Measurements from ENCODE around the gene ANTKMT. TPM values are rescaled to one million over a fixed set of nuclear protein-coding genes. Genes with fewer than 3 reads are reported as not detected.

ANTKMT gene
- total and polyA plus RNA-seq, 4 donors, result 14.0 to 29.7 (median 19.7) TPM

- Histone ChIP-seq H3K27ac (ENCODE audit: low read depth in 1 of 2, low read length in 2 of 2) (no peak overlapping the region), H3K9ac (ENCODE audit: low read depth in 1 of 2, low read length in 2 of 2) (no peak overlapping the region), H3K9me3 (ENCODE audit: control insufficient read depth in 4 of 4, low read length in 3 of 4) (no peaks in the 10 kb centered on the region), H3K4me1 (ENCODE audit: control insufficient read depth in 4 of 4, insufficient read depth in 4 of 4, low read length in 3 of 4) (peaks cover 0 to 1% (median under 1%) of the 10 kb centered on the region in 4 donors), H3K36me3 (ENCODE audit: control insufficient read depth in 4 of 4, insufficient read depth in 3 of 4, low read depth in 1 of 4, low read length in 3 of 4) (peaks cover 12 to 56% (median 14%) of the 10 kb centered on the region in 4 donors), H3K27me3 (ENCODE audit: control insufficient read depth in 4 of 4, insufficient read depth in 4 of 4, low read length in 3 of 4) (no peaks in the 10 kb centered on the region), H3K4me3 (ENCODE audit: low read depth in 1 of 3, low read length in 3 of 3) (no peak overlapping the region)
- 91% methylated on average over 34 of the region's 34 CpGs for WGBS
- TF ChIP-seq YY1 (IDR thresholded peaks at IDR 0.05), result no peak
- DNase-seq (ENCODE audit: low spot score), result no peak
These were observed 12.6 kb downstream of the ANTKMT start for GRCh38 chr16:733382-734207.

GRCh38 chr16:734208-734980 lies 13.4 kb downstream of the ANTKMT start:
- Histone ChIP-seq H3K9me3 (ENCODE audit: control insufficient read depth in 4 of 4, low read length in 3 of 4) (no peaks in the 10 kb centered on the region), H3K27me3 (ENCODE audit: control insufficient read depth in 4 of 4, insufficient read depth in 4 of 4, low read length in 3 of 4) (no peaks in the 10 kb centered on the region), H3K4me1 (ENCODE audit: control insufficient read depth in 4 of 4, insufficient read depth in 4 of 4, low read length in 3 of 4) (peaks cover 0 to 2% (median under 1%) of the 10 kb centered on the region in 4 donors), H3K9ac (ENCODE audit: low read depth in 1 of 2, low read length in 2 of 2) (no peak overlapping the region), H3K27ac (ENCODE audit: low read depth in 1 of 2, low read length in 2 of 2) (no peak overlapping the region), H3K36me3 (ENCODE audit: control insufficient read depth in 4 of 4, insufficient read depth in 3 of 4, low read depth in 1 of 4, low read length in 3 of 4) (peaks cover 12 to 56% (median 14%) of the 10 kb centered on the region in 4 donors), H3K4me3 (ENCODE audit: low read depth in 1 of 3, low read length in 3 of 3) (no peak overlapping the region)
- no peak for TF ChIP-seq SP1 (IDR thresholded peaks at IDR 0.05)
- TF ChIP-seq JUND (IDR thresholded peaks at IDR 0.05), result no peak
- WGBS, result 97% methylated on average over 49 of the region's 49 CpGs
- no peak for DNase-seq (ENCODE audit: low spot score)

GRCh38 chr16:734981-735881 lies 14.3 kb downstream of the ANTKMT start:
- peaks cover 12 to 55% (median 14%) of the 10 kb centered on the region in 4 donors for H3K36me3 ChIP-seq (ENCODE audit: control insufficient read depth in 4 of 4, insufficient read depth in 3 of 4, low read depth in 1 of 4, low read length in 3 of 4)
- peaks cover 6 to 10% (median 9%) of the 10 kb centered on the region in 4 donors for H3K4me1 ChIP-seq (ENCODE audit: control insufficient read depth in 4 of 4, insufficient read depth in 4 of 4, low read length in 3 of 4)
- DNase-seq (ENCODE audit: low spot score), result no peak
- 95% methylated on average over 25 of the region's 25 CpGs for WGBS
- H3K9me3 ChIP-seq (ENCODE audit: control insufficient read depth in 4 of 4, low read length in 3 of 4), result no peaks in the 10 kb centered on the region
- no peaks in the 10 kb centered on the region for H3K27me3 ChIP-seq (ENCODE audit: control insufficient read depth in 4 of 4, insufficient read depth in 4 of 4, low read length in 3 of 4)
- no peak overlapping the region for H3K4me3 ChIP-seq (ENCODE audit: low read depth in 1 of 3, low read length in 3 of 3)
- H3K27ac ChIP-seq (ENCODE audit: low read depth in 1 of 2, low read length in 2 of 2), result no peak overlapping the region
- no peak overlapping the region for H3K9ac ChIP-seq (ENCODE audit: low read depth in 1 of 2, low read length in 2 of 2)
- no peak for TF ChIP-seq REST (IDR thresholded peaks at IDR 0.05)
- no peak for TF ChIP-seq FOXA2 (IDR thresholded peaks at IDR 0.05)
- TF ChIP-seq HNF4G (IDR thresholded peaks at IDR 0.05), result no peak
- TF ChIP-seq FOXA1 (IDR thresholded peaks at IDR 0.05), result no peak
- TF ChIP-seq ATF3 (IDR thresholded peaks at IDR 0.05), result no peak
- TF ChIP-seq RXRA (IDR thresholded peaks at IDR 0.05), result no peak
- no peak for TF ChIP-seq MAX (IDR thresholded peaks at IDR 0.05)
- TF ChIP-seq ZBTB33 (IDR thresholded peaks at IDR 0.05), result no peak
- TF ChIP-seq TAF1 (conservative IDR thresholded peaks at IDR 0.05), result no peak
- TF ChIP-seq NR2F2 (IDR thresholded peaks at IDR 0.05), result no peak
- no peak for TF ChIP-seq HNF4A (conservative IDR thresholded peaks at IDR 0.05)
- no peak for TF ChIP-seq EGR1 (IDR thresholded peaks at IDR 0.05; ENCODE audit: low read depth in 2 of 2)
- TF ChIP-seq GABPA (IDR thresholded peaks at IDR 0.05 in 1 of 2, conservative IDR thresholded peaks at IDR 0.05 in 1 of 2), result no peak
- TF ChIP-seq CTCF (IDR thresholded peaks at IDR 0.05; ENCODE audit: low read depth, low read length, missing input control), result no peak

All from liver (tissue), 9 donors.